Astrocyte of the cerebellum (primary cell): ENCODE results near the gene KCND1.

Experiments
- DNase-seq: peaks from one replicate; pipeline ENCODE4 v3.0.0-alpha.2; 2011; ENCODE audit warnings: low read depth
- H3K4me3 ChIP-seq: 2 replicates; pipeline ENCODE4 v1.5.1; 2011; ENCODE audit warnings: mild to moderate bottlenecking, low read depth, low read length, moderate library complexity
- CTCF ChIP-seq: IDR thresholded peaks from 2 replicates; pipeline ENCODE4 v1.5.1; 2012; ENCODE audit warnings: low read length, low read depth, moderate library complexity, mild to moderate bottlenecking; ENCODE audit errors: missing control alignments
- in situ Hi-C: cut with HindIII; loops from 2 replicates; pipeline ENCODE4 v1.10.0; 2017; ENCODE audit warnings: low sequenced_read_pairs

KCND1 gene

GRCh38 chrX:48968377-48968776 is 3.3 kb downstream of the KCND1 start:
- TF ChIP-seq CTCF = no peak

DNA sequence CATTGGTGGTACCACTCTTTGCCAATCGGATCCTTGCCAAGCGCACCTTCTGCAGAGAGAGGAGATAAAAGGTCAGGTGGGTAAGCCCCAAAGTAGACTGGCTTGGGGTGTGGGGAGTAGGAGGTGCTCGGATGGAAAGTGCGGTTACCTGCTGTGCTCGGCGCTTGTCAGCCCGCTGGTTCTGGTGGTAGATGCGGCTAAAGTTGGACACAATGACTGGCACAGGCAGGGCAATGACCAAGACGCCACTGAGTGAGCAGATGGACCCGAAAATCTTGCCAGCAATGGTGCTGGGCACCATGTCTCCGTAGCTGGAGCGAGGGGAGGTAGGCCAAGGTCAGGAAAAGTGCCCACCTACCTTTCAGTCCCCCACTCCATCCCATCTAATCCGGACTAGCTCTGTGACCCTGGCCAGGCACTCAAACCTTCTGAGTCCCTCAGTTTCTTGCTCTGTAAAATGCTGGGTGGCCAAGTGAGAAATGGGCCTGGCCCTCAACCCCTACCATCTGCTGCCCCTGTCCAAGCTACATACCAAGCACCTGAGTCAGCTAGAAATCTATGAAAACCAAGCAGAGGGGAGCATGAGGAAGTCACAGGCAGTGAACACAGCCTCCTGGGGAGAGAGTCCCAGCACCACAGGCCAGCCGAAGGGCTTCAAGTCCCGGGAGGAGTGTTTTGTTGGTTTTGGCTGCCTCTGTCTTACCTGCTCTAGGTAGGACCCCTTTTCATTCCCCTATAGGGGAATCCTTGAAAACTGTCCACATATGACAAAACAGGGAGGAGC is 4.7 kb downstream of the KCND1 start:
- no peak for TF ChIP-seq CTCF
- no peak for DNase-seq
- H3K4me3 ChIP-seq = no peak overlapping the region
- in situ Hi-C loops = no loop called here

More at GRCh38 chrX:48968377-48968776, 3.3 kb downstream of the KCND1 start:
- H3K4me3 ChIP-seq = no peak overlapping the region
- in situ Hi-C loops = no loop called here
- no peak for DNase-seq

- TF ChIP-seq CTCF = no peak
- in situ Hi-C loops = no loop called here
- no peak for DNase-seq
Measured at GRCh38 chrX:48965959-48966358, 5.7 kb downstream of the KCND1 start.

GRCh38 chrX:48961585-48962091 is 10.0 kb downstream of the KCND1 start:
- no peak for TF ChIP-seq CTCF
- in situ Hi-C loops = no loop called here
- DNase-seq = no peak
- no peak overlapping the region for H3K4me3 ChIP-seq

More at GRCh38 chrX:48965959-48966358, 5.7 kb downstream of the KCND1 start:
- no peak overlapping the region for H3K4me3 ChIP-seq

DNA sequence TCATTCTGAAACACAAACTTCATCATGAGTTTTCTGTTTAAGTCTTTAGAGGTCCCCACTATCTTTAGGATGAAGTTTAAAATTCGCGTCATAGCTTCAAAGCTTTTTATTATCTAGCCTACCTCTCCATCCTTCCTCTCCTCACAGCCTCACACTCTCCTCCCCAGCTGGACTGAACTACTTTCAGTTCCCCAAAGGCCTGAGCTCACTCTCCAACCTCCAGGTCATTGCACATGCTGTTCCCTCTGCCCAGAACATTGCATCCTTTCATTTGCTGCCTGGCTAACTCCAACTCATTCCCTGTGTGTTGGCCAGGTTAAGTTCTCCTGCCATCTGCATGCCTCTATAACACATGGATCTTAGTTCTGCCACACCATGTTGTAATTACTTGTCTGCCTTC is 11.4 kb downstream of the KCND1 start:
- no peak for DNase-seq
- in situ Hi-C loops = no loop called here
- no peak for TF ChIP-seq CTCF
- H3K4me3 ChIP-seq = no peak overlapping the region

DNA sequence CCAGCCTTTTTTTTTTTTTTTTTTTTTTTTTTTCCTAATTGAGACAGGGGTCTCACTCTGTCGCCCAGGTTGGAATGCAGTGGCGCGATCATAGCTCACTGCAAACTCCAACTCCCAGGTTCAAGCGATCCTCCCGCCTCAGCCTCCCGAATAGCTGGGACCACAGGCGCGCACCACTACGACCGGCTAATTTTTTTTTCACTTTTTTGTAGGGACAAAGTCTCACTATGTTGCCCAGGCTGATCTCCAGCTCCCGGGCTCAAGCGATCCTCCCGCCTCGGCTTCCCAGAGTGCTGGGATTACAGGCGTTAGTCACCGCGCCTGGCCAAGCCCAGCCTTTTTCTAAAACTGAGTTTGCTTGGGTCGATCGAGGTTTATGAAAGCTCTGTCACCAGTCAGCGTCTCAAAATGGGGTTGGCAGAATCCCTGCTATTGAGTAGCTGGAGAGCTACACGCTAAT is 13.0 kb downstream of the KCND1 start:
- no peak for DNase-seq
- peak overlapping the region; percentile 45 for H3K4me3 ChIP-seq
- in situ Hi-C loops = no loop called here
- no peak for TF ChIP-seq CTCF
